Thoracic aorta (tissue), 2 donors: ENCODE results near the gene EPC2. TPM values are rescaled to one million over a fixed set of nuclear protein-coding genes. Genes with fewer than 3 reads are reported as not detected.

Experiments used
- ATAC-seq: fragments of 150-250 bp; one replicate; pipeline ENCODE4 v1.8.0; 2017; ENCODE audit warnings: low read depth; ENCODE audit not compliant: insufficient number of reproducible peaks, low FRiP score
- DNase-seq: peaks from one replicate; pipeline ENCODE4 v3.0.0-alpha.2; 2020; ENCODE audit warnings: low spot score
- H3K27ac ChIP-seq, 2 donors: fragments of 200-600 bp; sonication (generic); 1 replicate in 1 of 2; 2 replicates in 1 of 2; pipeline ENCODE4 v1.5.1; 2016; ENCODE audit warnings: mild to moderate bottlenecking in 2 of 2, moderate library complexity in 2 of 2
- H3K27me3 ChIP-seq: fragments of 200-600 bp; sonication (generic); replicated peaks from 2 replicates; pipeline ENCODE4 v1.6.0; 2016; ENCODE audit warnings: mild to moderate bottlenecking; ENCODE audit not compliant: insufficient read depth
- H3K36me3 ChIP-seq: fragments of 200-600 bp; sonication (generic); one replicate; pipeline ENCODE4 v1.5.1; 2016
- H3K4me1 ChIP-seq, 2 donors: fragments of 200-600 bp; sonication (generic); 1 replicate in 1 of 2; 2 replicates in 1 of 2; pipeline versions ENCODE4 v1.5.1 to v1.6.0; 2016; ENCODE audit warnings: low read depth in 2 of 2, mild to moderate bottlenecking in 1 of 2; ENCODE audit not compliant: control insufficient read depth in 1 of 2
- H3K4me3 ChIP-seq: fragments of 200-600 bp; sonication (generic); 2 replicates; pipeline ENCODE4 v1.5.1; 2016; ENCODE audit warnings: mild to moderate bottlenecking
- H3K9me3 ChIP-seq: fragments of 200-600 bp; sonication (generic); 2 replicates; pipeline ENCODE4 v1.5.1; 2016
- total RNA-seq, 2 donors: library from RNA; depleted of rRNA; stranded (reverse); fragments of >200 nt; gene quantifications; one replicate each; pipeline versions ENCODE4 v1.1.0 to v1.2.3, GENCODE V29; 2016
- TF ChIP-seq, protein P1 (sequence below): fragments of 200-600 bp; sonication (generic); IDR thresholded peaks from one replicate; pipeline ENCODE4 v1.5.1; 2019; ENCODE audit warnings: antibody characterized with exemption

The EPC2 gene
- total RNA-seq, 2 donors from 2014 or later: 32.0 to 37.8 TPM

DNA sequence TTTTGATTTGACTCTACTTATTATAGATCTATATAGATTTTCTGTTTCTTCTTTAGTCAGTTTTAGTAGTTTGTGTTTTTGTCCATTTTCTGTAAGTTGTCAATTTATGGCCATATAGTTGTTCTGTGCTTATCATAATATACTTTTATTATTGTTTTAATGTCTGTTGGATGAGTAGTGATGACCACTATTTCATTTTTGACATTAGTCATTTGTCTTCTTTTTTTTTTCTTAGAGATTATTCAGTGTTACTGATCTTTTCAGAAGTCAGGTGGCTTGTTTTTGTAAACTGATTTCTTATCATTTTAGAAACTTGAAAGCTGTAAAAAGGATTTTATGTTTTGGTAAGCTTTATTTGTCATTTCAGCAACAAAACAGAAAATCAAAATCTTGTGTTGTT, 57.3 kb downstream of the EPC2 start:
- no peaks in the 10 kb centered on the region for H3K36me3 ChIP-seq
- H3K9me3 ChIP-seq: peaks cover 12% of the 10 kb centered on the region
- H3K4me3 ChIP-seq: no peak overlapping the region
- H3K27ac ChIP-seq: no peak overlapping the region
- DNase-seq (no peak), ATAC-seq (no peak)
- no peaks in the 10 kb centered on the region for H3K27me3 ChIP-seq
- H3K4me1 ChIP-seq: no peaks in the 10 kb centered on the region
- TF ChIP-seq, protein P1, sequence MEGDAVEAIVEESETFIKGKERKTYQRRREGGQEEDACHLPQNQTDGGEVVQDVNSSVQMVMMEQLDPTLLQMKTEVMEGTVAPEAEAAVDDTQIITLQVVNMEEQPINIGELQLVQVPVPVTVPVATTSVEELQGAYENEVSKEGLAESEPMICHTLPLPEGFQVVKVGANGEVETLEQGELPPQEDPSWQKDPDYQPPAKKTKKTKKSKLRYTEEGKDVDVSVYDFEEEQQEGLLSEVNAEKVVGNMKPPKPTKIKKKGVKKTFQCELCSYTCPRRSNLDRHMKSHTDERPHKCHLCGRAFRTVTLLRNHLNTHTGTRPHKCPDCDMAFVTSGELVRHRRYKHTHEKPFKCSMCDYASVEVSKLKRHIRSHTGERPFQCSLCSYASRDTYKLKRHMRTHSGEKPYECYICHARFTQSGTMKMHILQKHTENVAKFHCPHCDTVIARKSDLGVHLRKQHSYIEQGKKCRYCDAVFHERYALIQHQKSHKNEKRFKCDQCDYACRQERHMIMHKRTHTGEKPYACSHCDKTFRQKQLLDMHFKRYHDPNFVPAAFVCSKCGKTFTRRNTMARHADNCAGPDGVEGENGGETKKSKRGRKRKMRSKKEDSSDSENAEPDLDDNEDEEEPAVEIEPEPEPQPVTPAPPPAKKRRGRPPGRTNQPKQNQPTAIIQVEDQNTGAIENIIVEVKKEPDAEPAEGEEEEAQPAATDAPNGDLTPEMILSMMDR: no peak

DNA sequence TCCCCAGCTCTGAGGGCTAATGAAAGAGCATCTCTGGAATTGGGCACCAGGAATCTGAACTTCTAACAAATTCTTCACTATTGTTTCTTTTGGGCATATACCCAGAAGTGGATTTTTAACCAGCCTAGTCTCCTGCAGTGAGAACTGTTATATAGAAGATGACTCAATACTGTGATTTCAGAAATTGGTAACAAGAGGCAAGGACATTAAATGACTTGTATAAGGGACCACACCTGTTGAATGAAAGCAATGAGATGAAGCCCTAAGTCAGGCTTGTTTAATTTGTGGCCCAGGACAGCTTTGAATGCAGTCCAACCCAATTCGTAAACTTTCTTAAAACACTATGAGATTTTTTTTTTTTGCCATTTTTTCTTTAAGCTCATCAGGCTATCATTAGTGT, 57.9 kb downstream of the EPC2 start:
- Histone ChIP-seq H3K4me1 (no peaks in the 10 kb centered on the region), H3K4me3 (no peak overlapping the region), H3K27ac (no peak overlapping the region), H3K9me3 (peaks cover 12% of the 10 kb centered on the region), H3K27me3 (no peaks in the 10 kb centered on the region), H3K36me3 (no peaks in the 10 kb centered on the region)
- TF ChIP-seq, protein P1: no peak
- ATAC-seq: no peak
- no peak for DNase-seq

DNA sequence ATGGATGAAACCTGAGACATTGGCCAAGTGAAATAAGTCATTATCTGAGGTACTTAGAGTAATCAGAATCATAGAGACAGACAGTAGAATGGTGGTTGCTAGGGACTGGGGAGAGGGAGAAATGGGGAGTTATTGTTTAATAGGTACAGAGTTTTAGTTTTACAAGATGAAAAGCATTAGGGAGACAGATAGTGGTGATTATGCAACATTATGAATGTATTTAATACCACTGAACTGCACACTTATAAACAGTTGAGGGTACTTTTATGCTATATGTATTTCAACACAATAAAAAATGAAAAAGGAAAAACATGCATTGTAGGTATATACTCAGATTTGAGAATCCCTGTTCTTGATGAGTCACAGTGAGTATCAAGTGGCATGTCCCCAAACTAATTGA, 59.7 kb downstream of the EPC2 start:
- H3K27me3 ChIP-seq: no peaks in the 10 kb centered on the region
- TF ChIP-seq, protein P1: no peak
- ATAC-seq (no peak), DNase-seq (no peak)
- no peaks in the 10 kb centered on the region for H3K4me1 ChIP-seq
- no peak overlapping the region for H3K27ac ChIP-seq
- peaks cover 12% of the 10 kb centered on the region for H3K9me3 ChIP-seq
- no peaks in the 10 kb centered on the region for H3K36me3 ChIP-seq
- H3K4me3 ChIP-seq: no peak overlapping the region

DNA sequence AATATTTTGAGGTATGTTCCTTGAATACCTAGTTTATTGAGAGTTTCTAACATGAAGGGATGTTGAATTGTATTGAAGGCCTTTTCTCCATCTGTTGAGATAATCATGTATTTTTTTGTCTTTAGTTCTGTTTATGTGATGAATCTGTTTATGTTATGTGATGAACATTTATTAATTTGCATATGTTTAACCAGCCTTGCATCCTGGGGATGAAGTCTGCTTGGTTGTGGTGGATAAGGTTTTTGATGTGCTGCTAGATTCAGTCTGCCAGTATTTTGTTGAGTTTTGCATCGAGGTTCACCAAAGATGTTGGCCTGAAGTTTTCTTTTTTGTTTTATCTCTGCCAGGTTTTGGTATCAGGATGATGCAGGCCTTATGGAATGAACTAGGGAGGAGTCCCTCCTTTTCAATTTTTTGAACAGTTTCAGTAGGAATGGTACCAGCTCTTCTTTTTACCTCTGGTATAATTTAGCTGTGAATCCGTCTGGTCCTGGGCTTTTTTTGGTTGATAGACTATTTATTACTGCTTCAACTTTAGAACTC, 71.9 kb downstream of the EPC2 start:
- H3K9me3 ChIP-seq: no peaks in the 10 kb centered on the region
- DNase-seq (no peak), ATAC-seq (no peak)
- H3K4me3 ChIP-seq: no peak overlapping the region
- no peak overlapping the region for H3K27ac ChIP-seq
- TF ChIP-seq, protein P1: no peak
- no peaks in the 10 kb centered on the region for H3K27me3 ChIP-seq
- peaks cover 6 to 19% of the 10 kb centered on the region in 2 donors for H3K4me1 ChIP-seq
- H3K36me3 ChIP-seq: no peaks in the 10 kb centered on the region

DNA sequence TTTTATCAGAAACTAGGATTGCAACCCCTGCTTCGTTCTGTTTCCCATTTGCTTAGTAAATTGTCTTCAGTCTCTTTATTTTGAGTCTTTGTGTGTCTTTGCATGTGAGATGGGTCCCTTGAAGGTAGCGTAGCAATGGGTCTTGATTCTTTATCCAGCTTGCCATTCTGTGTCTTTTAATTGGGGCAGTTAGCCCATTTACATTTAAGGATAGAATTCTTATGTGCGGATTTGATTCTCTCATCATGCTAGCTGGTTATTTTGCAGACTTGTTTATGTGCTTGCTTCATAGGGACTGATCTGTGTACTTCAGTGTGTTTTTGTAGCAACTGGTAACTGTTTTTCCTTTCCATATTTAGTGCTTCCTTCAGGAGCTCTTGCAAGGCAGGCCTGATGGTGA, 73.5 kb downstream of the EPC2 start:
- H3K27me3 ChIP-seq: no peaks in the 10 kb centered on the region
- peaks cover 16 to 33% of the 10 kb centered on the region in 2 donors for H3K4me1 ChIP-seq
- no peaks in the 10 kb centered on the region for H3K9me3 ChIP-seq
- DNase-seq (no peak), ATAC-seq (no peak)
- H3K4me3 ChIP-seq: no peak overlapping the region
- no peak overlapping the region for H3K27ac ChIP-seq
- H3K36me3 ChIP-seq: no peaks in the 10 kb centered on the region
- TF ChIP-seq, protein P1: no peak
